ENCODE measurements around the gene URI1.
"Not testable (repeated sequence)": the region's sequence is repeated elsewhere in the genome, so short reads cannot be mapped to it uniquely, and the experiment has no call there.

URI1 gene

GRCh38 chr19:30043008-30043407, 101.0 kb downstream of the URI1 start:
- H3K9me3 ChIP-seq (replicated peaks in 1 of 2; ENCODE audit: control insufficient read depth in 2 of 2, insufficient read depth in 1 of 2, low read depth in 1 of 2, low read length in 2 of 2): peaks cover 7 to 13% of the 10 kb centered on the region in 2 donors
- H3K27ac ChIP-seq (replicated peaks; ENCODE audit: low read length); H3K79me1 ChIP-seq (ENCODE audit: low read depth, low read length); H3K36me3 ChIP-seq (replicated peaks in 1 of 2; ENCODE audit: control insufficient read depth in 2 of 2, insufficient read depth in 2 of 2, low read length in 2 of 2); H2BK15ac ChIP-seq (ENCODE audit: low read length); H2BK5ac ChIP-seq (ENCODE audit: low read length); H3K27me3 ChIP-seq (ENCODE audit: control insufficient read depth in 3 of 3, insufficient read depth in 3 of 3, low read depth in 1 of 3, low read length in 3 of 3); H2AK5ac ChIP-seq (ENCODE audit: low read depth, low read length); H3K4ac ChIP-seq (ENCODE audit: low read length); H3K14ac ChIP-seq (ENCODE audit: low read length); H3K9ac ChIP-seq (ENCODE audit: low read depth, low read length, poor library complexity); H3K4me1 ChIP-seq (ENCODE audit: control insufficient read depth in 2 of 2, insufficient read depth in 1 of 2, low read depth in 1 of 2, low read length in 2 of 2); H2BK12ac ChIP-seq (ENCODE audit: low read length); H4K91ac ChIP-seq (ENCODE audit: low read depth, low read length, poor library complexity); H2BK120ac ChIP-seq (ENCODE audit: low read depth, low read length); H3K4me2 ChIP-seq (ENCODE audit: insufficient read depth, low read length, poor library complexity, severe bottlenecking); H3K23ac ChIP-seq (ENCODE audit: low read depth, low read length, poor library complexity); H4K8ac ChIP-seq (ENCODE audit: low read depth, low read length); H3K4me3 ChIP-seq (ENCODE audit: low read length in 2 of 2); H3K18ac ChIP-seq (ENCODE audit: low read length); H2AFZ ChIP-seq (ENCODE audit: low read length); DNase-seq (ENCODE audit: low spot score): not testable (repeated sequence)

GRCh38 chr19:30044273-30045248, 102.5 kb downstream of the URI1 start:
- no peak overlapping the region for H4K91ac ChIP-seq (ENCODE audit: low read depth, low read length, poor library complexity)
- no peak overlapping the region for H2BK15ac ChIP-seq (ENCODE audit: low read length)
- H2BK120ac ChIP-seq (ENCODE audit: low read depth, low read length): no peak overlapping the region
- peaks cover 4% of the 10 kb centered on the region in 2 donors for H3K36me3 ChIP-seq (replicated peaks in 1 of 2; ENCODE audit: control insufficient read depth in 2 of 2, insufficient read depth in 2 of 2, low read length in 2 of 2)
- H3K4me1 ChIP-seq (ENCODE audit: control insufficient read depth in 2 of 2, insufficient read depth in 1 of 2, low read depth in 1 of 2, low read length in 2 of 2): peaks cover 1 to 11% of the 10 kb centered on the region in 2 donors
- no peak overlapping the region for H4K8ac ChIP-seq (ENCODE audit: low read depth, low read length)
- H3K4ac ChIP-seq (ENCODE audit: low read length): no peak overlapping the region
- no peak overlapping the region for H2AFZ ChIP-seq (ENCODE audit: low read length)
- no peak for DNase-seq (ENCODE audit: low spot score)
- H3K14ac ChIP-seq (ENCODE audit: low read length): no peak overlapping the region
- no peak overlapping the region for H3K18ac ChIP-seq (ENCODE audit: low read length)
- WGBS, 2 donors (ENCODE audit: extremely low coverage in 2 of 2, insufficient read length in 2 of 2, insufficient replicate concordance in 1 of 2): no CpG with 5 or more reads among the region's 13 CpGs
- no peak overlapping the region for H3K23ac ChIP-seq (ENCODE audit: low read depth, low read length, poor library complexity)
- H3K4me2 ChIP-seq (ENCODE audit: insufficient read depth, low read length, poor library complexity, severe bottlenecking): no peak overlapping the region
- H2BK5ac ChIP-seq (ENCODE audit: low read length): no peak overlapping the region
- no peak overlapping the region for H3K9ac ChIP-seq (ENCODE audit: low read depth, low read length, poor library complexity)
- no peaks in the 10 kb centered on the region for H3K27me3 ChIP-seq (ENCODE audit: control insufficient read depth in 3 of 3, insufficient read depth in 3 of 3, low read depth in 1 of 3, low read length in 3 of 3)
- peaks cover 5% of the 10 kb centered on the region in 2 donors for H3K9me3 ChIP-seq (replicated peaks in 1 of 2; ENCODE audit: control insufficient read depth in 2 of 2, insufficient read depth in 1 of 2, low read depth in 1 of 2, low read length in 2 of 2)
- H3K4me3 ChIP-seq (ENCODE audit: low read length in 2 of 2): no peak overlapping the region
- no peak overlapping the region for H3K27ac ChIP-seq (replicated peaks; ENCODE audit: low read length)
- no peak overlapping the region for H2BK12ac ChIP-seq (ENCODE audit: low read length)
- H2AK5ac ChIP-seq (ENCODE audit: low read depth, low read length): no peak overlapping the region
- no peaks in the 10 kb centered on the region for H3K79me1 ChIP-seq (ENCODE audit: low read depth, low read length)

GRCh38 chr19:30046522-30046921, 104.5 kb downstream of the URI1 start:
- Histone ChIP-seq H3K18ac (ENCODE audit: low read length) (no peak overlapping the region), H3K4me1 (ENCODE audit: control insufficient read depth in 2 of 2, insufficient read depth in 1 of 2, low read depth in 1 of 2, low read length in 2 of 2) (peaks cover 6 to 11% of the 10 kb centered on the region in 2 donors), H3K36me3 (replicated peaks in 1 of 2; ENCODE audit: control insufficient read depth in 2 of 2, insufficient read depth in 2 of 2, low read length in 2 of 2) (peaks cover 2 to 4% of the 10 kb centered on the region in 2 donors), H3K4me2 (ENCODE audit: insufficient read depth, low read length, poor library complexity, severe bottlenecking) (no peak overlapping the region), H2AK5ac (ENCODE audit: low read depth, low read length) (no peak overlapping the region), H3K9me3 (replicated peaks in 1 of 2; ENCODE audit: control insufficient read depth in 2 of 2, insufficient read depth in 1 of 2, low read depth in 1 of 2, low read length in 2 of 2) (peaks cover 0 to 2% of the 10 kb centered on the region in 2 donors), H2AFZ (ENCODE audit: low read length) (no peak overlapping the region), H4K91ac (ENCODE audit: low read depth, low read length, poor library complexity) (no peak overlapping the region), H3K23ac (ENCODE audit: low read depth, low read length, poor library complexity) (no peak overlapping the region), H2BK120ac (ENCODE audit: low read depth, low read length) (no peak overlapping the region), H3K79me1 (ENCODE audit: low read depth, low read length) (no peaks in the 10 kb centered on the region), H3K9ac (ENCODE audit: low read depth, low read length, poor library complexity) (no peak overlapping the region), H3K14ac (ENCODE audit: low read length) (no peak overlapping the region), H3K4me3 (ENCODE audit: low read length in 2 of 2) (no peak overlapping the region), H2BK5ac (ENCODE audit: low read length) (no peak overlapping the region), H3K27ac (replicated peaks; ENCODE audit: low read length) (no peak overlapping the region), H2BK12ac (ENCODE audit: low read length) (no peak overlapping the region), H2BK15ac (ENCODE audit: low read length) (no peak overlapping the region), H4K8ac (ENCODE audit: low read depth, low read length) (no peak overlapping the region), H3K4ac (ENCODE audit: low read length) (no peak overlapping the region), H3K27me3 (ENCODE audit: control insufficient read depth in 3 of 3, insufficient read depth in 3 of 3, low read depth in 1 of 3, low read length in 3 of 3) (no peaks in the 10 kb centered on the region)
- no peak for DNase-seq (ENCODE audit: low spot score)
- WGBS, 2 donors (ENCODE audit: extremely low coverage in 2 of 2, insufficient read length in 2 of 2, insufficient replicate concordance in 1 of 2): no CpG with 5 or more reads among the region's 4 CpGs

- Histone ChIP-seq H2BK120ac (ENCODE audit: low read depth, low read length) (no peak overlapping the region), H3K9ac (ENCODE audit: low read depth, low read length, poor library complexity) (no peak overlapping the region), H3K4me2 (ENCODE audit: insufficient read depth, low read length, poor library complexity, severe bottlenecking) (no peak overlapping the region), H3K27me3 (ENCODE audit: control insufficient read depth in 3 of 3, insufficient read depth in 3 of 3, low read depth in 1 of 3, low read length in 3 of 3) (no peaks in the 10 kb centered on the region), H2BK15ac (ENCODE audit: low read length) (no peak overlapping the region), H3K18ac (ENCODE audit: low read length) (no peak overlapping the region), H3K23ac (ENCODE audit: low read depth, low read length, poor library complexity) (no peak overlapping the region), H3K4me3 (ENCODE audit: low read length in 2 of 2) (no peak overlapping the region), H2AK5ac (ENCODE audit: low read depth, low read length) (no peak overlapping the region), H2AFZ (ENCODE audit: low read length) (no peak overlapping the region), H2BK12ac (ENCODE audit: low read length) (no peak overlapping the region), H4K8ac (ENCODE audit: low read depth, low read length) (no peak overlapping the region), H3K9me3 (replicated peaks in 1 of 2; ENCODE audit: control insufficient read depth in 2 of 2, insufficient read depth in 1 of 2, low read depth in 1 of 2, low read length in 2 of 2) (peaks cover 0 to 2% of the 10 kb centered on the region in 2 donors), H3K4ac (ENCODE audit: low read length) (no peak overlapping the region), H3K36me3 (replicated peaks in 1 of 2; ENCODE audit: control insufficient read depth in 2 of 2, insufficient read depth in 2 of 2, low read length in 2 of 2) (peaks cover 2 to 4% of the 10 kb centered on the region in 2 donors), H2BK5ac (ENCODE audit: low read length) (no peak overlapping the region), H4K91ac (ENCODE audit: low read depth, low read length, poor library complexity) (no peak overlapping the region), H3K14ac (ENCODE audit: low read length) (no peak overlapping the region), H3K4me1 (ENCODE audit: control insufficient read depth in 2 of 2, insufficient read depth in 1 of 2, low read depth in 1 of 2, low read length in 2 of 2) (peaks cover 8 to 11% of the 10 kb centered on the region in 2 donors), H3K79me1 (ENCODE audit: low read depth, low read length) (no peaks in the 10 kb centered on the region), H3K27ac (replicated peaks; ENCODE audit: low read length) (no peak overlapping the region)
- DNase-seq (ENCODE audit: low spot score): no peak
- WGBS, 2 donors (ENCODE audit: extremely low coverage in 2 of 2, insufficient read length in 2 of 2, insufficient replicate concordance in 1 of 2): no CpG with 5 or more reads among the region's 8 CpGs
Measured at GRCh38 chr19:30047432-30047831, 105.4 kb downstream of the URI1 start.

Data from neuronal stem cell (in vitro differentiated cells).